Ascending aorta (tissue), 2 donors: ENCODE data around the gene CADM2. TPM values are rescaled to one million over a fixed set of nuclear protein-coding genes. Genes with fewer than 3 reads are reported as not detected.
"Not testable (repeated sequence)": the region's sequence is repeated elsewhere in the genome, so short reads cannot be mapped to it uniquely, and the experiment has no call there.

ENCODE experiments used
- DNase-seq, 2 donors: peaks; one replicate each; pipeline ENCODE4 v3.0.0-alpha.2; 2019; ENCODE audit warnings: low spot score in 2 of 2
- H3K27ac ChIP-seq, 2 donors: fragments of 200-600 bp; sonication (generic); one replicate each; pipeline ENCODE4 v1.5.1; 2016 to 2017; ENCODE audit warnings: mild to moderate bottlenecking in 1 of 2
- H3K27me3 ChIP-seq: fragments of 200-600 bp; sonication (generic); one replicate; pipeline ENCODE4 v1.5.1; 2017
- H3K36me3 ChIP-seq, 2 donors: fragments of 200-600 bp; sonication (generic); one replicate each; pipeline ENCODE4 v1.5.1; 2016
- H3K4me1 ChIP-seq, 2 donors: fragments of 200-600 bp; sonication (generic); one replicate each; pipeline ENCODE4 v1.5.1; 2016 to 2017; ENCODE audit warnings: mild to moderate bottlenecking in 1 of 2
- H3K4me3 ChIP-seq, 2 donors: fragments of 200-600 bp; sonication (generic); one replicate each; pipeline ENCODE4 v1.5.1; 2016 to 2017; ENCODE audit warnings: mild to moderate bottlenecking in 1 of 2
- H3K9me3 ChIP-seq, 2 donors: fragments of 200-600 bp; sonication (generic); one replicate each; pipeline ENCODE4 v1.5.1; 2016
- CTCF ChIP-seq, 3 experiments: fragments of 200-600 bp in 2 of 3; fragments of 450-650 bp in 1 of 3; sonication (generic) in 2 of 3; IDR thresholded peaks; one replicate each; pipeline ENCODE4 v1.5.1; 2016 to 2019; ENCODE audit warnings: antibody characterized with exemption in 3 of 3, mild to moderate bottlenecking in 1 of 3, moderate library complexity in 1 of 3
- intact Hi-C: fragments of 100-400 bp; cut with DNase I; formaldehyde crosslinking; loops from one replicate; pipeline ENCODE4 v1.15.1; 2023
- total RNA-seq: library from RNA; depleted of rRNA; stranded (reverse); fragments of >200 nt; gene quantifications from one replicate; pipeline ENCODE4 v1.1.0, GENCODE V29; 2016

CADM2 gene
- total RNA-seq, 1 donor from 2014 or later, result 23.0 TPM

GRCh38 chr3:85495602-85496001 is 536.8 kb downstream of the CADM2 start:
- TF ChIP-seq CTCF (IDR thresholded peaks at IDR 0.05), result no peak
- H3K27me3 ChIP-seq, result no peaks in the 10 kb centered on the region
- intact Hi-C loops, result no loop called here
- no peak overlapping the region for H3K27ac ChIP-seq
- DNase-seq, result no peak
- H3K36me3 ChIP-seq, result no peaks in the 10 kb centered on the region
- H3K9me3 ChIP-seq, result no peaks in the 10 kb centered on the region
- no peak overlapping the region for H3K4me3 ChIP-seq
- H3K4me1 ChIP-seq, result no peaks in the 10 kb centered on the region

- no peak overlapping the region for H3K27ac ChIP-seq
- no peak for TF ChIP-seq CTCF (IDR thresholded peaks at IDR 0.05)
- H3K4me1 ChIP-seq, result no peaks in the 10 kb centered on the region
- H3K36me3 ChIP-seq, result no peaks in the 10 kb centered on the region
- H3K4me3 ChIP-seq, result no peak overlapping the region
- H3K9me3 ChIP-seq, result no peaks in the 10 kb centered on the region
- intact Hi-C loops, result no loop called here
- no peaks in the 10 kb centered on the region for H3K27me3 ChIP-seq
- DNase-seq, result no peak
Observed at GRCh38 chr3:85498177-85498576, 539.4 kb downstream of the CADM2 start.

- DNase-seq, result no peak
- TF ChIP-seq CTCF (IDR thresholded peaks at IDR 0.05), result no peak
- H3K27ac ChIP-seq, result no peak overlapping the region
- H3K27me3 ChIP-seq, result no peaks in the 10 kb centered on the region
- no peaks in the 10 kb centered on the region for H3K9me3 ChIP-seq
- no peaks in the 10 kb centered on the region for H3K4me1 ChIP-seq
- H3K4me3 ChIP-seq, result no peak overlapping the region
- intact Hi-C loops, result no loop called here
- H3K36me3 ChIP-seq, result no peaks in the 10 kb centered on the region
Observed at GRCh38 chr3:85502148-85502875, 543.5 kb downstream of the CADM2 start.

GRCh38 chr3:85504129-85504784 is 545.5 kb downstream of the CADM2 start:
- H3K27ac ChIP-seq, intact Hi-C loops, H3K36me3 ChIP-seq, H3K9me3 ChIP-seq, H3K4me3 ChIP-seq, H3K4me1 ChIP-seq, H3K27me3 ChIP-seq, DNase-seq: not testable (repeated sequence)

- H3K9me3 ChIP-seq, H3K36me3 ChIP-seq, intact Hi-C loops, H3K4me1 ChIP-seq, H3K4me3 ChIP-seq, DNase-seq, H3K27ac ChIP-seq, H3K27me3 ChIP-seq: not testable (repeated sequence)
Observed at GRCh38 chr3:85504785-85505511, 546.2 kb downstream of the CADM2 start.

- DNase-seq, H3K27me3 ChIP-seq, H3K9me3 ChIP-seq, H3K4me1 ChIP-seq, H3K36me3 ChIP-seq, H3K4me3 ChIP-seq, H3K27ac ChIP-seq, intact Hi-C loops: not testable (repeated sequence)
Observed at GRCh38 chr3:85507052-85507451, 548.3 kb downstream of the CADM2 start.

GRCh38 chr3:85508659-85509058 is 549.9 kb downstream of the CADM2 start:
- Histone ChIP-seq H3K36me3 (no peaks in the 10 kb centered on the region), H3K4me1 (no peaks in the 10 kb centered on the region), H3K4me3 (no peak overlapping the region), H3K27me3 (no peaks in the 10 kb centered on the region), H3K9me3 (no peaks in the 10 kb centered on the region), H3K27ac (no peak overlapping the region)
- no peak for DNase-seq
- TF ChIP-seq CTCF (IDR thresholded peaks at IDR 0.05), result no peak
- intact Hi-C loops, result no loop called here
